Loucy (cell line): ENCODE data around the gene SOD1.

Source experiments
- H2AFZ ChIP-seq: fragments of 200-600 bp; sonication (generic); 2 replicates; pipeline ENCODE4 v1.6.0; 2016; ENCODE audit warnings: antibody characterized with exemption, mild to moderate bottlenecking, low read length, moderate library complexity
- H3F3A ChIP-seq: fragments of 200-600 bp; 2 replicates; pipeline ENCODE4 v1.6.0; 2016; ENCODE audit warnings: antibody characterized with exemption, low read depth, mild to moderate bottlenecking
- H3K27me3 ChIP-seq: fragments of 200-600 bp; sonication (generic); 2 replicates; pipeline ENCODE4 v1.6.1; 2014; ENCODE audit warnings: low read length, mild to moderate bottlenecking; ENCODE audit not compliant: insufficient read depth, poor library complexity, severe bottlenecking
- H3K36me3 ChIP-seq: fragments of 200-600 bp; sonication (generic); 2 replicates; pipeline ENCODE4 v1.6.1; 2016; ENCODE audit warnings: low read length; ENCODE audit not compliant: insufficient read depth
- H3K4me1 ChIP-seq: fragments of 200-600 bp; sonication (generic); 2 replicates; pipeline ENCODE4 v1.5.1; 2014; ENCODE audit warnings: low read length, mild to moderate bottlenecking; ENCODE audit not compliant: insufficient read depth, poor library complexity, severe bottlenecking
- H3K4me2 ChIP-seq: fragments of 200-600 bp; sonication (generic); 2 replicates; pipeline ENCODE4 v1.6.0; 2014; ENCODE audit warnings: antibody characterized with exemption, low read length, low read depth, mild to moderate bottlenecking; ENCODE audit not compliant: poor library complexity, severe bottlenecking
- H3K4me3 ChIP-seq: fragments of 200-600 bp; sonication (generic); 2 replicates; pipeline ENCODE4 v1.5.1; 2014; ENCODE audit warnings: low read length, mild to moderate bottlenecking, mixed read lengths; ENCODE audit not compliant: poor library complexity, severe bottlenecking
- H3K79me2 ChIP-seq: fragments of 200-600 bp; sonication (generic); 2 replicates; pipeline ENCODE4 v1.6.1; 2014; ENCODE audit warnings: low read length; ENCODE audit not compliant: insufficient read depth
- H3K9ac ChIP-seq: fragments of 200-600 bp; sonication (generic); 2 replicates; pipeline ENCODE4 v1.6.0; 2014; ENCODE audit warnings: mild to moderate bottlenecking, low read depth, low read length, moderate library complexity; ENCODE audit not compliant: poor library complexity, severe bottlenecking
- H3K9me2 ChIP-seq: fragments of 200-600 bp; sonication (generic); replicated peaks from 2 replicates; pipeline ENCODE4 v1.6.1; 2016; ENCODE audit warnings: low read depth, low read length, mixed read lengths
- H3K9me3 ChIP-seq: fragments of 200-600 bp; sonication (generic); 2 replicates; pipeline ENCODE4 v1.6.1; 2014; ENCODE audit warnings: mild to moderate bottlenecking, antibody characterized with exemption, low read length, low read depth; ENCODE audit not compliant: insufficient read depth
- H4K20me1 ChIP-seq: fragments of 200-600 bp; sonication (generic); 2 replicates; pipeline ENCODE4 v1.6.0; 2014; ENCODE audit warnings: antibody characterized with exemption, low read length, mild to moderate bottlenecking; ENCODE audit not compliant: insufficient read depth, poor library complexity, severe bottlenecking
- CTCF ChIP-seq: fragments of 200-600 bp; sonication (generic); conservative IDR thresholded peaks from 2 replicates; pipeline ENCODE4 v1.5.1; 2014; ENCODE audit warnings: mild to moderate bottlenecking, antibody characterized with exemption, low read length
- EZH2phosphoT487 ChIP-seq: fragments of 200-600 bp; IDR thresholded peaks from 2 replicates; pipeline ENCODE4 v1.6.1; 2018; ENCODE audit warnings: antibody characterized with exemption, mild to moderate bottlenecking, moderate library complexity, borderline replicate concordance

Gene SOD1

DNA sequence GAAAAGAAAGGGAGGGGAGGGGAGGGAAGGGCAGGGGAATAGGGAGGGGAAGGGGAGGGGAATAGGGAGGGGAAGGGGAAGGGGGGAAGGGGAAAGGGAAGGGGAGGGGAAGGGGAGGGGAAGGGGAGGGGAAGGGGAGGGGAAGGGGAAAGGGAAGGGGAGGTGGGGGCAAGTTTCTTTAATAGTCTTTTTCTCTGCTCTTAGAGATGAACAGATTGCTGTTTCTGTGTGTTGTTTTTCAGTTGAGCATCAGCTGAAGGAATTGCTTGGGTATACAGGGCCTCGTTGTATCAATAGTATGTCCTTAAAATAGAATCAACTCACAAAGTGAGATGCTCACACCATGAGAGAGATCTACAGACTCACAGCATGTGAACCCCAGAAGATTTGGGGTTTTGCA is 44.8 kb upstream of the SOD1 start:
- TF ChIP-seq CTCF (no peak), EZH2phosphoT487 (no peak)
- Histone ChIP-seq H3K4me1 (no peaks in the 10 kb centered on the region), H3K4me3 (no peak overlapping the region), H3K36me3 (no peaks in the 10 kb centered on the region), H2AFZ (no peak overlapping the region), H3K9me2 (no peaks in the 10 kb centered on the region), H3F3A (no peaks in the 10 kb centered on the region), H3K9me3 (no peaks in the 10 kb centered on the region; the same call in 1 of the 2 replicates), H3K79me2 (no peaks in the 10 kb centered on the region), H3K9ac (no peak overlapping the region), H4K20me1 (no peaks in the 10 kb centered on the region), H3K4me2 (no peak overlapping the region), H3K27me3 (no peaks in the 10 kb centered on the region)

GRCh38 chr21:31616216-31616615 is 43.3 kb upstream of the SOD1 start:
- no peaks in the 10 kb centered on the region for H3K27me3 ChIP-seq
- H2AFZ ChIP-seq, result no peak overlapping the region
- no peak overlapping the region for H3K4me3 ChIP-seq
- H3F3A ChIP-seq, result no peaks in the 10 kb centered on the region
- no peaks in the 10 kb centered on the region for H4K20me1 ChIP-seq
- no peaks in the 10 kb centered on the region for H3K9me3 ChIP-seq
- H3K79me2 ChIP-seq, result no peaks in the 10 kb centered on the region
- H3K4me1 ChIP-seq, result no peaks in the 10 kb centered on the region
- no peaks in the 10 kb centered on the region for H3K9me2 ChIP-seq
- no peak overlapping the region for H3K4me2 ChIP-seq
- no peak overlapping the region for H3K9ac ChIP-seq
- TF ChIP-seq CTCF, result no peak
- TF ChIP-seq EZH2phosphoT487, result no peak
- H3K36me3 ChIP-seq, result no peaks in the 10 kb centered on the region

DNA sequence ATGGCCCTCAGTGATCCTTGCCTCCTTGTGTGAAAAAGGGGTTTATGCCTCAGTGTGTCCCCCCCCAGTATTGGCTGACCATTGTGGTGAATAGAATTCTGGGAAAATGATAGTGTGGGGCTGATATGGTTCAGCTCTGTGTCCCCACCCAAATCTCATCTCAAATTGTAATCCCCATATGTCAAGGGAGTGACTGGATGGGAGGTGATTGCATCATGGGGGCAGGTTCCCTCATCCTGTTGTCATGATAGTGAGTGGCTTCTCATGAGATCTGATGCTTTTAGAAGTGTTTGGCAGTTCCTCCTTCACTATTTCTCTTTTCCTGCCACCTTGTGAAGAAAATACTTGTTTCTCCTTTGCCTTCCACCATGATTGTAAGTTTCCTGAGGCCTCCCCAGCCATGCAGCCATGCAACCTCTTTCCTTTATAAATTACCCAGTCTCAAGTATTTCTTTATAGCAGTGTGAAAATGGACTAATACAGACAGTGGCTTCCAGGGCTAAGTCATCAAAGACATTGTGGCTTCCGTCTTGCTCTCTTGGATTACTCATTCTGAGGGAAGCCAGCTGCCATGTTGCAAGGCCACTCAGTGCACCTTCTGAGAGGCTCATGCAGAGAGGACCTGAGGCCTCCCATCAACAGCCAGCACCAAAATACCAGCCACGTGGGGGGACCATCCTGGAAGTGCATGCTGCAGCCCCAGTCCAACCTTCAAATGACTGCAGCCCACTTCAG is 40.6 kb upstream of the SOD1 start:
- Histone ChIP-seq H3K79me2 (no peaks in the 10 kb centered on the region), H3K9me2 (no peaks in the 10 kb centered on the region), H4K20me1 (no peaks in the 10 kb centered on the region), H3K9ac (no peak overlapping the region), H3K4me1 (peaks cover 12% of the 10 kb centered on the region), H3K36me3 (no peaks in the 10 kb centered on the region), H3K4me2 (no peak overlapping the region), H3K4me3 (no peak overlapping the region), H3K27me3 (no peaks in the 10 kb centered on the region), H3K9me3 (no peaks in the 10 kb centered on the region), H2AFZ (no peak overlapping the region), H3F3A (no peaks in the 10 kb centered on the region)
- no peak for TF ChIP-seq EZH2phosphoT487
- no peak for TF ChIP-seq CTCF
